Neural cell (in vitro differentiated cells): ENCODE results near the gene BMP7. TPM values are rescaled to one million over a fixed set of nuclear protein-coding genes. Genes with fewer than 3 reads are reported as not detected.

ENCODE experiments used
- H2AFZ ChIP-seq: fragments of 200-600, 300-800 bp; sonication (generic), shearing (Covaris generic); 2 replicates; pipeline ENCODE4 v1.6.0; 2014; ENCODE audit warnings: low read depth, mild to moderate bottlenecking, antibody characterized with exemption, low read length, moderate library complexity
- H3F3A ChIP-seq: fragments of 200-600 bp; shearing (Covaris generic); 2 replicates; pipeline ENCODE4 v1.6.1; 2016; ENCODE audit warnings: mild to moderate bottlenecking, moderate library complexity, mixed read lengths, antibody characterized with exemption, low read length; ENCODE audit not compliant: insufficient read depth, poor library complexity, severe bottlenecking
- H3K27ac ChIP-seq: fragments of 200-600, 300-800 bp; sonication (generic), shearing (Covaris generic); 2 replicates; pipeline ENCODE4 v1.5.1; 2014; ENCODE audit warnings: mild to moderate bottlenecking, low read length, moderate library complexity
- H3K27me3 ChIP-seq: fragments of 300-800, 200-600 bp; sonication (generic), shearing (Covaris generic); 2 replicates; pipeline ENCODE4 v1.6.0; 2014; ENCODE audit warnings: mild to moderate bottlenecking, low read depth, low read length, moderate library complexity; ENCODE audit not compliant: insufficient read depth
- H3K36me3 ChIP-seq: fragments of 300-800, 200-600 bp; sonication (generic), shearing (Covaris generic); 2 replicates; pipeline ENCODE4 v1.5.1; 2014; ENCODE audit warnings: mild to moderate bottlenecking, antibody characterized with exemption, low read length, moderate library complexity; ENCODE audit not compliant: insufficient read depth
- H3K4me2 ChIP-seq: fragments of 300-800, 200-600 bp; sonication (generic), shearing (Covaris generic); 2 replicates; pipeline ENCODE4 v1.6.0; 2014; ENCODE audit warnings: mild to moderate bottlenecking, low read length
- H3K4me3 ChIP-seq: fragments of 300-800, 200-600 bp; sonication (generic), shearing (Covaris generic); 2 replicates; pipeline ENCODE4 v1.5.1; 2014; ENCODE audit warnings: mild to moderate bottlenecking, low read length, moderate library complexity
- H3K79me2 ChIP-seq: fragments of 200-600 bp; shearing (Covaris generic); replicated peaks from 2 replicates; pipeline ENCODE4 v1.6.0; 2014; ENCODE audit warnings: mild to moderate bottlenecking, low read length, moderate library complexity; ENCODE audit not compliant: insufficient read depth
- H3K9ac ChIP-seq: fragments of 300-800, 200-600 bp; sonication (generic), shearing (Covaris generic); 2 replicates; pipeline ENCODE4 v1.6.1; 2016; ENCODE audit warnings: mild to moderate bottlenecking, low read length, mixed read lengths
- H3K9me2 ChIP-seq: fragments of 200-600 bp; shearing (Covaris generic); 2 replicates; pipeline ENCODE4 v1.6.1; 2016; ENCODE audit warnings: mild to moderate bottlenecking, low read length, mixed read lengths; ENCODE audit not compliant: insufficient read depth
- H3K9me3 ChIP-seq: fragments of 200-600, 300-800 bp; sonication (generic), shearing (Covaris generic); 2 replicates; pipeline ENCODE4 v1.6.1; 2016; ENCODE audit warnings: mild to moderate bottlenecking, mixed run types, low read length, moderate library complexity, mixed read lengths
- H4K20me1 ChIP-seq: fragments of 200-600 bp; shearing (Covaris generic); 2 replicates; pipeline ENCODE4 v1.6.1; 2016; ENCODE audit warnings: mild to moderate bottlenecking, mixed run types; ENCODE audit not compliant: insufficient read depth
- EP300 ChIP-seq: fragments of 450-650 bp; conservative IDR thresholded peaks from 2 replicates; pipeline ENCODE4 v1.6.1; 2014; ENCODE audit warnings: antibody characterized with exemption, mild to moderate bottlenecking, moderate library complexity; ENCODE audit not compliant: poor library complexity, severe bottlenecking
- EZH2 ChIP-seq: fragments of 200-600, 300-800 bp; shearing (Covaris generic), sonication (generic); IDR thresholded peaks from 2 replicates; pipeline ENCODE4 v1.6.1; 2014; ENCODE audit warnings: antibody characterized with exemption, low read length, borderline replicate concordance, mild to moderate bottlenecking; ENCODE audit not compliant: insufficient read depth, poor library complexity, severe bottlenecking
- MXI1 ChIP-seq: fragments of 450-650 bp; conservative IDR thresholded peaks from 2 replicates; pipeline ENCODE4 v1.6.1; 2014; ENCODE audit warnings: antibody characterized with exemption, mild to moderate bottlenecking; ENCODE audit not compliant: poor library complexity, severe bottlenecking
- POLR2AphosphoS5 ChIP-seq: IDR thresholded peaks from 2 replicates; pipeline ENCODE4 v1.6.1; 2012
- RAD21 ChIP-seq: fragments of 450-650 bp; conservative IDR thresholded peaks from 2 replicates; pipeline ENCODE4 v1.6.1; 2014; ENCODE audit warnings: antibody characterized with exemption, mild to moderate bottlenecking, moderate library complexity
- REST ChIP-seq: IDR thresholded peaks from 2 replicates; pipeline ENCODE4 v1.6.1; 2012; ENCODE audit warnings: borderline replicate concordance
- SMC3 ChIP-seq: fragments of 450-650 bp; conservative IDR thresholded peaks from 2 replicates; pipeline ENCODE4 v1.6.1; 2014; ENCODE audit warnings: antibody characterized with exemption, mild to moderate bottlenecking, moderate library complexity; ENCODE audit not compliant: poor library complexity
- TAF1 ChIP-seq: IDR thresholded peaks from 2 replicates; pipeline ENCODE4 v1.6.1; 2012; ENCODE audit warnings: low read depth
- polyA plus RNA-seq: library from polyadenylated mRNA; depleted of rRNA; stranded (reverse); fragments of >200 nt; gene quantifications from 2 replicates; pipeline ENCODE4 v1.2.3, GENCODE V29; 2014
- TF ChIP-seq, protein P1 (sequence below): fragments of 450-650 bp; IDR thresholded peaks from 2 replicates; pipeline ENCODE4 v1.5.1; 2014; ENCODE audit warnings: antibody characterized with exemption, mild to moderate bottlenecking, moderate library complexity; ENCODE audit not compliant: poor library complexity, severe bottlenecking

BMP7 gene
- polyA plus RNA-seq, 1 donor from 2014 or later, result 3.6 TPM

- TF ChIP-seq MXI1, result no peak
- TF ChIP-seq, protein P1, sequence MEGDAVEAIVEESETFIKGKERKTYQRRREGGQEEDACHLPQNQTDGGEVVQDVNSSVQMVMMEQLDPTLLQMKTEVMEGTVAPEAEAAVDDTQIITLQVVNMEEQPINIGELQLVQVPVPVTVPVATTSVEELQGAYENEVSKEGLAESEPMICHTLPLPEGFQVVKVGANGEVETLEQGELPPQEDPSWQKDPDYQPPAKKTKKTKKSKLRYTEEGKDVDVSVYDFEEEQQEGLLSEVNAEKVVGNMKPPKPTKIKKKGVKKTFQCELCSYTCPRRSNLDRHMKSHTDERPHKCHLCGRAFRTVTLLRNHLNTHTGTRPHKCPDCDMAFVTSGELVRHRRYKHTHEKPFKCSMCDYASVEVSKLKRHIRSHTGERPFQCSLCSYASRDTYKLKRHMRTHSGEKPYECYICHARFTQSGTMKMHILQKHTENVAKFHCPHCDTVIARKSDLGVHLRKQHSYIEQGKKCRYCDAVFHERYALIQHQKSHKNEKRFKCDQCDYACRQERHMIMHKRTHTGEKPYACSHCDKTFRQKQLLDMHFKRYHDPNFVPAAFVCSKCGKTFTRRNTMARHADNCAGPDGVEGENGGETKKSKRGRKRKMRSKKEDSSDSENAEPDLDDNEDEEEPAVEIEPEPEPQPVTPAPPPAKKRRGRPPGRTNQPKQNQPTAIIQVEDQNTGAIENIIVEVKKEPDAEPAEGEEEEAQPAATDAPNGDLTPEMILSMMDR, result no peak
- TF ChIP-seq REST, result no peak
- TF ChIP-seq RAD21, result no peak
- TF ChIP-seq POLR2AphosphoS5, result no peak
- TF ChIP-seq SMC3, result no peak
- TF ChIP-seq EZH2, result no peak
- TF ChIP-seq EP300, result no peak
- TF ChIP-seq TAF1, result no peak
- H3K9me3 ChIP-seq, result no peaks in the 10 kb centered on the region
- H3F3A ChIP-seq, result no peaks in the 10 kb centered on the region
- no peaks in the 10 kb centered on the region for H3K79me2 ChIP-seq
- H3K27ac ChIP-seq, result no peak overlapping the region
- no peak overlapping the region for H3K9ac ChIP-seq
- no peak overlapping the region for H3K4me2 ChIP-seq
- no peaks in the 10 kb centered on the region for H3K36me3 ChIP-seq
- H2AFZ ChIP-seq, result no peak overlapping the region
- H3K9me2 ChIP-seq, result no peaks in the 10 kb centered on the region
- H3K4me3 ChIP-seq, result no peak overlapping the region
- H4K20me1 ChIP-seq, result no peaks in the 10 kb centered on the region
- no peaks in the 10 kb centered on the region for H3K27me3 ChIP-seq
Measured at GRCh38 chr20:57225197-57225733, 41.2 kb downstream of the BMP7 start.

DNA sequence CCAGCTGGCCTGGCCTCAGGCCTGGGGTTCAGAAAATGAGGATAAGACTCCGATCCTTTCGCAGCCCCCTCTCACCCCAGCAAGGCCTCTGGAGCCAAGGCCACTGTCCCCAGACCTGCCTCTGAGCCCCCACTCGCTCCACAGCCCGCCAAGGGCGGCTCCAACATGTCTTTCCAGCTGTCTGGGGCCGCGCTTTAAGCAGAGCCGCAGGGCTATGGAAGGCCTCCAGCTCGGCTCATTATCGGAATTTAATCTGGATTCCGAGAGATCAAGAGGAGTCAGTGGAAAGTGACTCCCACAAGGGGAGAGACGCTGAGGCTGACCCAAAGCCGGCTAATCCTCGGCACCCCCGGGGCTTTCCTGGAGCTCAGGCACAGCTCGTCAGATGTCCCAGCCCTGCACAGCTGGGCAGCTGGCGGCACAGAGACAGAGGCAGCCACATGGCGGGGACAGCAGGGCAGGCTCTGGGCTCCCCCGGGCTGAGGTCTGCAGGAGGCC is 41.8 kb downstream of the BMP7 start:
- Histone ChIP-seq H3K27ac (no peak overlapping the region), H3K27me3 (no peaks in the 10 kb centered on the region), H3K4me2 (no peak overlapping the region), H3K9me2 (no peaks in the 10 kb centered on the region), H3K36me3 (no peaks in the 10 kb centered on the region), H3K9ac (no peak overlapping the region), H2AFZ (no peak overlapping the region), H4K20me1 (no peaks in the 10 kb centered on the region), H3K9me3 (no peaks in the 10 kb centered on the region), H3K4me3 (no peak overlapping the region), H3K79me2 (no peaks in the 10 kb centered on the region), H3F3A (no peaks in the 10 kb centered on the region)
- no peak for TF ChIP-seq EP300
- no peak for TF ChIP-seq MXI1
- TF ChIP-seq, protein P1, result no peak
- TF ChIP-seq REST, result no peak
- no peak for TF ChIP-seq POLR2AphosphoS5
- no peak for TF ChIP-seq RAD21
- TF ChIP-seq EZH2, result no peak
- TF ChIP-seq SMC3, result no peak
- no peak for TF ChIP-seq TAF1
